Kidney glomerular epithelial cell (primary cell): ENCODE data around the gene SLC35E3.
"Not testable (repeated sequence)": the region's sequence is repeated elsewhere in the genome, so short reads cannot be mapped to it uniquely, and the experiment has no call there.

Source experiments
- DNase-seq: peaks from one replicate; lab custom pipeline; 2025; lab: John Stamatoyannopoulos, UW

Gene SLC35E3

DNA sequence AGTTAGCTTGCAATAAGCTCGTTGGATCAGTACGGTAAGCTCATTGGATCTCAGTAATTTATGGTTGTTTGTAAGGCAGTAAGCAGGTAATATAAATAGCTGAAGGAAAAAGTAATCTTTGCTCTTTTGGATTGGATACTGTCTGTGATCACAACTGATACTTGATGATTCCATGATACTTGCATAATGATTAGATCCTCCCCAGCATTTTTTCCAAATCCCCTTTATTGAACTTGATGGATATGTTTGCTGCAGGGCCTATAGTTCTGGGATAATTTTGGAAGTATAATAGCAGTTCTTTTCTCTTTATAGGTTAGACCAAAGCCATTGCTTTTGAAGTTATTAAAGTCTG lies 67.2 kb downstream of the SLC35E3 start:
- no peak for DNase-seq

DNA sequence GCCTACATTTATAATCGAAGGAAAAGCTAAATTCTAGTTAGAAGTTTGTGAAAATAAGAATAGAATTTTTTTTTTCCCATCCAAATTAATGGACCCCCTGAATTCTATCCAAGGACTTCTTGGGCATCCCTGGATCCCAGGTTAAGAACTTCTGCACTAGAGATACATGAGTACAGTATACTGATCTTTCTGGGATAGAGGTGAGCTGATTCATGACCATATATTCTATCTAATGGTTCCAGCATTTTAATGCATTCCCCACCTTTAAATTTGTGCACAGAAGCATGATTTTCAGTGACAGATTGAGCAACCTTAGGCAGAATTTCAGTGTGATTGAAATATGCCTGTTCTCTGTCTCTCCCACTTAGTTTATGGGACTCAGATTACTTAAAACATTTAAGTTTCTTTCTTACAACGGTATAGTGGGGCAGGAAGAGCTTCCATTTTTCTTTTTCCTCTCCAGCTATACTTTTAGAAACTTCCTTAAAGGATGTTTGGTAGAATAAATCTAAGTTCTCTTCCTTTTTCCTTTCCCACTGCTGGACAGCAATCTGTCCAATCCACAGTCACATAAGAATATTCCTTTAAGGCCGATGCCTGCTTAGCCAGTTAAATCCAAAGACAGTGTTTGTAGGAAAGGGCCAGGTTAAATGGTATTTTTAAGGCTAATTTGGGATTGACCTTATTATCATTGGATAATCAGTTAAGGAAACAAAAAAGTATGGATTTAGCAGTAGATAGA lies 68.7 kb downstream of the SLC35E3 start:
- DNase-seq = no peak

DNA sequence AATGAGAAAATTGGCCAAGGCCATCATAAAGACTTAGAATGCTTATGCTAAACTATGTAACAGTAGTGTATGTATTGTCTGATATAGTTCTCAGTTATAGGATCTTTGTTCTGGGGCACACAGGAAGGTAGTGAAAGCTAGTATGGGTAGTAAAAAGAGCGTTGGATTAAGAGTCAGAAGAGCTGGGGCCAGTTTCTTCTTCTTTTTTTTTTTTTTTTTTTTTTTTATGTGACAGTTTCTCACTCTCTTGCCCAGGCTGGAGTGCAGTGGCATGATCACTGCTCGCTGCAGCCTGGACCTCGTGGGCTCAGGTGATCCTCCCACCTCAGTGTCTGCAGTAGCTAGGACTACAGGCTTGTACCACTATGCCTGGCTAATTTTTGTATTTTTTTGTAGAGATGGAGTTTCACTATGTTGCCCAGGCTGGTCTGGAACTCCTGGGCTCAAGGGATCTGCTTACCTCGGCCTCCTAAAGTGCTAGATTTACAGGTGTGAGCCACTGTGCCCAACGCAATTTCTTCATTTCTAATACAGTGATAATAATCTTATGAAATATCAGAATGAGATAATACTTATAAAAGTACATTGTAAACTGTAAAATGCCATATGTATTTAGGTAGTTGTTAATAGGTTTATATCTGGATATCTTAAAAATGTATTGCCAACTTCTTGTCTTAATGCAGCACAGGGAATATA lies 69.4 kb downstream of the SLC35E3 start:
- DNase-seq = no peak

DNA sequence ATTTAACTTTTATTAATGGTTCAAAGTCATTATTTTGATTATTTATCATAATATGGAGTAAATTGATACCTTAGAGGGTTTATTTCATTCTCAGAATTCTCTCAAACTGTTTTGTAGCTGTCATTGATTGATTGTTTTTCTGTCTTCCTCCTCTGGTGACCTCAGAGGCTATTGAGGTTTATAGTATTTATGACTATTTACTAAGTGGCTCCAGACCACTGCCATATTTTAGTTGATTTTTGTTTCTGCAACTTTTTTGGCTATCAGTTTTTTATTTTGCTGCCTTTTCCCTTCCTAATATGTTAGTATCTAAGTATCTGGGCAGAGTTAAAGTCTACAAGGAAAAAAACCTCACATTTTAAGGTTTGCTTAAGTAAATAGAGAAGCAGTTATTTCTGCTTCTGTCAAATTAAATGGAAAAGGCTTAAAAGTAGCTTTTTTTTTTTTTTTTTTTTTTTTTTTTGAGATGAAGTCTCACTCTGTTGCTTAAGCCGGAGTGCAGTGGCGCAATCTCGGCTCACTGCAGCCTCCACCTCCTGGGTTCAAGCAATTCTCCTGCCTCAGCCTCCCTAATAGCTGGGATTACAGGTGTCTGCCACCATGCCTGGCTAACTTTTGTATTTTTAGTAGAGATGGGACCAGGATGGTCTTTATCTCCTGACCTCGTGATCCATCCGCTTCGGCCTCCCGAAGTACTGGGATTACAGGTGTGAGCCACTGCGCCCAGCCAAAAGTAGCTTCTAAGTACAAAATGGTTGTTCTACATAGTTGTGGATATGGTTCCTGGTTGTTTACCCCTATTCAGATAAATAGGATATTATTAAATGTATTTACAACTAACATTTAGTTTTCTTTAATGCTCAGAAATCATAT lies 70.2 kb downstream of the SLC35E3 start:
- DNase-seq = no peak

DNA sequence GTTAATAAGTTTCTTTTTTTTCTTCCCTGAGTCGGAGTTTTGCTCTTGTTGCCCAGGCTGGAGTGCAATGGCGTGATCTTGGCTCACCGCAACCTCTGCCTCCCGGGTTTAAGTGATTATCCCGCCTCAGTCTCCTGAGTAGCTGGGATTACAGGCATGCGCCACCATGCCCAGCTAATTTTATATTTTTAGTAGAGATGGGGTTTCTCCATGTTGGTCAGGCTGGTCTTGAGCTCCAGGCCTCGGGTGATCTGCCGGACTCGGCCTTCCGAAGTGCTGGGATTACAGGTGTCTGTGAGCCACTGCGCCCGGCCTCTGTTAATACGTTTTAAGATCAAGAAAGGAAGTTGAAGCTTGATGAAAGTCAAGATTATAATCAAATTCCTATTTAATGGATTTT lies 73.5 kb downstream of the SLC35E3 start:
- DNase-seq = not testable (repeated sequence)

DNA sequence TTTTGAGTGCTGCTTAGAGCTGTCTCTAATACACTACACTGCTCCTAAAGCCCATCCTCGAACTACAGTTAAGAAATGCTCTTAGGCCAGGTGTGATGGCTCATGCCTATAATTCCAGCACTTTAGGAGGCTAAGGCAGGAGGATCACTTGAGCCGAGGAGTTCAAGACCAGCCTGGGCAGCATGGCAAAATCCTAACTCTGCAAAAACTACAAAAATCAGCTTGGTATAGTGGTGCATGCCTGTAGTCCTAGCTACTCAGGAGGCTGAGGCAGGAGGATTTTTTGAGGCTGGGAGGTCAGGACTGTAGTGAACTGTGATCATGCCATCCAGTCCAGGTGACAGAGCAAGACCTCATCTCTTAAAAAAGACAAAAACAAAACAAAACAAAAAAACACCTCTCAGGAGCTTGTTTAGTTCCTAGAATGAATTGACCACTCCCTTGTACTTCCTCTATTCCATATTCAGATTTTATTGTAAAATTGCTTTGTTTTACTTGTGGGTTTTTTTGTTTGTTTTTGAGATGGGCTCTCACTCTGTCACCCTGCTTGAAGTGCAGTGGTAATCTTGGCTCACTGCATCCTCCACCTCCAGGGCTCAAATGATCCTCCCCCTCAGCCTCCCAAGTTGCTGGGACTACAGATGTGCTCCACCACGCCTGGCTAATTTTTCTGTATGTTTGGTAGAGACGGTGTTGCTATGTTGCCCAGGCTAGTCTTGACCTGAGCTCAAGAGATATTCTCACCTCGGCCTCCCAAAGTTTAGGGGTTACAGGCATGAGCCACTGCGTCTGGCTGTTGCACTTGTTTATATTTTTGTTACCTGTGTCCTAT lies 75.6 kb downstream of the SLC35E3 start:
- no peak for DNase-seq

DNA sequence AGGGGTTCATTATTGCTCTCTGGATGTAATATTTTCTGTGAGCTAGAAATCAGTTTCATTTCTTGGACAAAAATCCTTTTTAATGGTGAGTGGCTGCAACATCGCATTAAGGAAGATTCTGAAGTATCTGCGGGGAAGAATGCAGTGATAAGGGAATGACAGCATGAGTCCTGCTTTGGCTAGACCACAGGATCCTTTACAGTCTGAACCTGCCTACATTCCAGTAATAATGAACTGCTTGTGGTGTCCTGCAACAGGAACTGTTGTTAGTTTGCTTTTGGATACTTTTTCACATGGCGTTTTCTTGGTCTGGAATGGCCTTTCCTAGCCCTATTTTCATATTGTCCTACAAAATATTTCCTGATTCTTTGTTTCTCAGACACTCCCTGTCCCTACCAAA lies 77.7 kb downstream of the SLC35E3 start:
- no peak for DNase-seq

DNA sequence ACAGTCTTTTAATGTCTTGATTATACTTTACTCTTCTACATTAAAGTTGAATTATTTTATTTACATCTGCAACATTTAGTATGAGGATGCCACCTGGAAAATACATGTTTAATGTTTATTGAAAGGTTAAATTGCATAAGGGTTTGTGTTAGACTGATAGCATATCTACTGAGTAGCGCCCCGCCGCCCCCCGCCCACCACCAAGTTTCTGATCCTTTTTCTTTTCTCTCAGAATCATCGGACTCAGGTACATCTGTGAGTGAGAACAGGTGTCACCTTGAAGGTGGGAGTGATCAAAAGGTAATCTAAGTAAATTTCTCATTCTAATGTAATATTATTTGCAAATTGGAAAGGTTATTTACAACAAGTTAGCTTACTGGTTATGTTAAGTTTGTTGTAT lies 78.2 kb downstream of the SLC35E3 start:
- DNase-seq = no peak

DNA sequence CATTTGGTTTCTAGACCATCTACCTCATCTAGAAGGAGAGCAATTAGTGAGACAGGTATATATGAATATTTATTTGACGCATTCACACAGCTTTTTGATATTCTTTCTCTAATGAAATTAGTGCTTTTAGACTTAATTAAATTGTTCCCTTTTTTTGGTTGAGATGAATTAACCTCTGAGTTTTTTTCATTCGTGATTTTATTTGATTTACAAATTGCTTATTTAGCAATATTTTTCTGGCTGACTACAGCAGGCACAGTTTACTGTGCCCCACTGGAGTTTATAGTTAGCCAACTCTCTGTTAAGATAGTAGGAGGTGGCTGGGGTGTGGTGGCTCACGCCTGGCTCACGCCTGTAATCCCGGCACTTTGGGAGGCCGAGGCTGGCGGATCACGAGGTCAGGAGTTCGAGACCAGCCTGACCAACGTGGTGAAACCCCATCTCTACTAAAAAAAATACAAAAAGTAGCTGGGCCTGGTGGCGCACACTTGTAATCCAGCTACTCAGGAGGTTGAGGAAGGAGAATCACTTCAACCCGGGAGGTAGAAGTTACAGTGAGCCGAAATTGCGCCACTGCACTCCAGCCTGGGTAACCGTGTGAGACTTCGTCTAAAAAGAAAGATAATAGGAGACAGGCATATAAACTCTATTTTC lies 78.7 kb downstream of the SLC35E3 start:
- DNase-seq = no peak

DNA sequence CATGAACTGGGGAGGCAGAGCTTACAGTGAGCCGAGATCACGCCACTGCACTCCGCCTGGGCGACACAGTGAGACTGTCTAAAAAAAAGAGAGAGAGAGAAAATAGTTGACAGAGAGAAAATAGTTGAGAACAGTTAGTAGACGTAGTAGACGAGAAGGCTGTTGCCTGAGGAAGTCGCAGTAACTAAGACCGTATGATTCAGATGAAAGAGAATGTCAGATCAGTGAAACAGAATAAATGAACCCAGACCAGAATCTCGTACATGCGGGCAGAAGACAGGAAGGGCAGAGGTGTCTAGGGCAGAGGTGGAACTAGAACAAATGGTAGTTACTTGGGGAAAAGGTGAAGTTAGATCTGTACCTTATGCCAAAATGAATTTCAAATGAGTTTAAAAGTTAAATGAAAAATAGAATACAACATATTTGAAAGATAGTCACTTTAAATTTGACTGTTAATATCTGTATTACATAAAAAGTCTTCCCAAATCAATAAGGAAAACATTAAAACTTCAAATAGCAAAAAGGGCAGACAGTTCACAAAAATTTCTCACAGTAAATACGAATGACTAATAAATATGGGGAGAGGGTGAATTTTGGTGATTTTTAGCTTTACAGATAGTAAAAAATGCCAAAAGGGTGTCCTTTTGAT lies 79.7 kb downstream of the SLC35E3 start:
- DNase-seq = no peak

DNA sequence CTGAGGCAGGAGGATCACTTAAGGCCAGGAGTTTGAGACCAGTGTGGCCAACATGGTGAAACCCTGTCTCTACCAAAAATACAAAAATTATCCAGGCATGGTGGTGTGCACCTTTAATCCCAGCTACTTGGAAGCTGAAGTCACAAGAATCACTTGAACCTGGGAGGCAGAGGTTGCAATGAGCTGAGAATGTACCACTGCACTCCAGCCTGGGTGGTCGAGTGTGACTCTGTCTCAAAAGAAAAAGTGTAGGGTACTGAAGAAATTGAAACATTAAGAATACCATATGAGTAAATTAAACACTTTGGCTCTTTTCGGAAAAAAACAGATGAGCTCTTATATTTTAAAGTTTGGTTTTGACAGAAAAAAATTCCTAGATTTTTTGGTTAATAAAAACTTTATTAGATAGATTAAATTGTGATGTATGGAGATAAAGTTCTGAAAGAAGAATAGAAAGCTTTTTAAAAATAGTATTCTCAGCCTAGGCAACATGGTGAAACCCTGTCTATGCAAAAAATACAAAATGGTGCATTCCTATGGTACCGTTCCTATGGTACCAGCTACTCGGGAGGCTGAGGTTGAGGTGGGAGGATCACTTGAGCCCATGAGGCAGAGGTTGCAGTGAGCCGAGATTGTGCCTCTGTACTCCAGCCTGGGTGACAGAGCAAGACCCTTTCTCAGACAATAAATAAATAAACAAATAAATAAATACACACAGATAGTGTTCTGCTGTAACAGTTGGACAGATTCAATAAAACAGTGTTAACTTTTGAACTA lies 82.1 kb downstream of the SLC35E3 start:
- DNase-seq = no peak

DNA sequence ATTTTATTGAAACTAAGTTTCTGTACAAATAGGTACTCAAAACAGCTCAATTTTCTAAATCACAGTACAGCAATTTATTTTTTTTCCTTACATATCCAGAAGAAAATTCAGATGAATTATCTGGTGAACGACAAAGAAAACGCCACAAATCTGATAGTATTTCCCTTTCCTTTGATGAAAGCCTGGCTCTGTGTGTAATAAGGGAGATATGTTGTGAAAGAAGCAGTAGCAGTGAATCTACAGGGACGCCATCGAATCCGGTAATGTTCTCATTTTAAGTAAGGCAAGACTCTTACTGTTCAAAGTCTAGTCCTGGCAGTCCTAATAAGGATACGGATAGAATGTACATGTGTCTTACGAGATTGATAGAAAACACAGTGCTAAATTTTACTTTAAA lies 82.7 kb downstream of the SLC35E3 start:
- DNase-seq = no peak
